GM12872 (cell line): Measurements from ENCODE around the gene USE1.

Source experiments
- TF ChIP-seq, protein P1 (sequence below): IDR thresholded peaks from 3 replicates; pipeline ENCODE4 v1.5.1; 2011; ENCODE audit warnings: low read depth, mild to moderate bottlenecking, low read length, moderate library complexity; ENCODE audit not compliant: insufficient read depth

The USE1 gene

DNA sequence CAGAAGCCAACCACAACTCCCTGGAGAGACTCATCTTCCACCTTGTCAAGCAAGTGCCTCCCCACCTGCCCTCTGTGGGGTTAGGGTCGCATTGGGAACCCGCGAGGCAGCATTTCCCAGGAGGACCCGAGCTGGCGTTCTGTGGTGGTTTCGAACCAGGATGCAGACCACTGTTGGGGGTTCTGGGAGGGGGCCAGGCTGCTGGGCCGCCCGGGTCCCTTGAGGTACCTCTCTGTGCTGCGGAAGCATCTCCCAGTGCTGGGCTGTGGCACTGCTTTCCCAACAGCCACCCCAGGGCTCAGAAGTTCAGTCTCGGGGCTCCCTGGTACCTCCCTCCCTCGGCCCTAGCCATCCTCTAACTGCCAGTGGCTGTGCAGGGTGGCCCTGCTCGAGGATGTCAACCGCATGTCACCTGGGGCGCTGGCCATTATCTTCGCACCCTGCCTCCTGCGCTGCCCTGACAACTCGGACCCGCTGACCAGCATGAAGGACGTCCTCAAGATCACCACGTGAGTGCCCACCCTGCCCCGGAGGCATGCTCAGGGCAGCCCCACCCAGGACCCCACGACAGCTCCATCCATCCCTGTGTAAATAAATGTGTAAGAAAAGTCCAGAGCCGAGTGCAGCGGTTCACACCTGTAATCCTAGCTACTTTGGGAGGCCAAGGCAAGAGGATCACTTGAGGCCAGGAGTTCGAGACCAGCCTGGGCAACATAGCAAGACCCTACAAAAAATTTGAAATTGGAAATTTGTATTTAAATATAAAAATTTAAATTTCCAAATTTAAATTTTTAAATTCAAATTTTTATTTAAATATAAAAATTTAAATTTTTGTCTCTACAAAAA, 8.2 kb upstream of the USE1 start:
- TF ChIP-seq, protein P1, sequence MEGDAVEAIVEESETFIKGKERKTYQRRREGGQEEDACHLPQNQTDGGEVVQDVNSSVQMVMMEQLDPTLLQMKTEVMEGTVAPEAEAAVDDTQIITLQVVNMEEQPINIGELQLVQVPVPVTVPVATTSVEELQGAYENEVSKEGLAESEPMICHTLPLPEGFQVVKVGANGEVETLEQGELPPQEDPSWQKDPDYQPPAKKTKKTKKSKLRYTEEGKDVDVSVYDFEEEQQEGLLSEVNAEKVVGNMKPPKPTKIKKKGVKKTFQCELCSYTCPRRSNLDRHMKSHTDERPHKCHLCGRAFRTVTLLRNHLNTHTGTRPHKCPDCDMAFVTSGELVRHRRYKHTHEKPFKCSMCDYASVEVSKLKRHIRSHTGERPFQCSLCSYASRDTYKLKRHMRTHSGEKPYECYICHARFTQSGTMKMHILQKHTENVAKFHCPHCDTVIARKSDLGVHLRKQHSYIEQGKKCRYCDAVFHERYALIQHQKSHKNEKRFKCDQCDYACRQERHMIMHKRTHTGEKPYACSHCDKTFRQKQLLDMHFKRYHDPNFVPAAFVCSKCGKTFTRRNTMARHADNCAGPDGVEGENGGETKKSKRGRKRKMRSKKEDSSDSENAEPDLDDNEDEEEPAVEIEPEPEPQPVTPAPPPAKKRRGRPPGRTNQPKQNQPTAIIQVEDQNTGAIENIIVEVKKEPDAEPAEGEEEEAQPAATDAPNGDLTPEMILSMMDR: no peak

- TF ChIP-seq, protein P1: no peak
Observed at GRCh38 chr19:17209126-17210036, 5.8 kb upstream of the USE1 start.

- TF ChIP-seq, protein P1: no peak
Observed at GRCh38 chr19:17210296-17210695, 4.9 kb upstream of the USE1 start.

DNA sequence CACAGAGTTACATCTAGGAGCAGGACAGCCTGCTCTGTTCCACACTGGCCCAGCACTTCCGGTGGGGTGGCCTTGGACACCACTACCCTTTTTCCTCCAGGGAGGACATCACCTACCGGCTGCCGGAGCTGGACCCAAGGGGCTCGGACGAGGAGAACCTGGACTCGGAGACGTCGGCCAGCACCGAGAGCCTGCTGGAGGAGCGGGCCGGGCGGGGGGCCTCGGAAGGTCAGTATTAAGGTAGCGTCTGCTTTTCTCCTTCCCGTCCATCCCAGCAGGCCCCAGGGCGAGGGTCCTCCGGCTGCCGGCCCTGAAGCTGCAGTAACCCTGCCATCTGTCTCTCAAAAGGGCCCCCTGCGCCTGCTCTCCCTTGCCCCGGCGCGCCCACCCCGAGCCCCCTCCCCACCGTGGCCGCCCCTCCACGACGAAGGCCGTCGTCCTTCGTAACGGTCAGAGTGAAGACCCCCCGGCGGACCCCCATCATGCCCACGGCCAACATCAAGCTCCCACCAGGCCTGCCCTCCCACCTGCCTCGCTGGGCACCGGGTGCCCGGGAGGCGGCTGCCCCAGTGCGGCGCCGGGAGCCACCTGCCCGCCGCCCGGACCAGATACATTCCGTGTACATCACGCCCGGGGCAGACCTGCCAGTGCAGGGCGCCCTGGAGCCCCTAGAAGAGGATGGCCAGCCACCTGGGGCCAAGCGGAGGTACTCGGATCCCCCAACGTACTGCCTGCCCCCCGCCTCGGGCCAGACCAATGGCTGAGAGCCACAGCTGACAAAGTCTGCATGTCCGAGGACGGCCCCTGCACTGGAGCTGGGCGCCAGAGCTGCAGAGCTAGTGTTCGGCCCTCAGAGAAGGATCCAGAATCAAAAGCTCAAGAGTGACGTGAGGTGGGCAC, 3.4 kb upstream of the USE1 start:
- TF ChIP-seq, protein P1: no peak

DNA sequence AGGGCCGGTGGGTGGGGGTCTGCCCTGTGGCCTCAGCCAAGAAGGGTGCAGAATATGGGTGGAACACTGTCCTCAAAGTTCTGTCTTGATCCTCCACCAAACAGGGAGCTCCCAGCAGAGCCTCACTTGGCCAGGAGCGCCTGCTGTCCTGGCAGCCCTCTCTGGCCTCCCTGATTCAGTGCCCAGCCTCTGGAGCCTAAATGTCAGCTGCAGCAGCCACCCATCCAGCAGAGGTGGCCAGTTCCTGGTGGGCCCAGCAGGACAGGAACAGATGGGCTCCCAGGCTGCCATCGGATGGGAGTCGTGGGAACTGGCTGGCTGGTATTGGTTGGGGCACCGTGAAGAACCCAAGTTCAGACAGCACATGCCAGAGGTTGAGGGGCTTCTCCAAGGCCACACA, 1.8 kb upstream of the USE1 start:
- TF ChIP-seq, protein P1: no peak

DNA sequence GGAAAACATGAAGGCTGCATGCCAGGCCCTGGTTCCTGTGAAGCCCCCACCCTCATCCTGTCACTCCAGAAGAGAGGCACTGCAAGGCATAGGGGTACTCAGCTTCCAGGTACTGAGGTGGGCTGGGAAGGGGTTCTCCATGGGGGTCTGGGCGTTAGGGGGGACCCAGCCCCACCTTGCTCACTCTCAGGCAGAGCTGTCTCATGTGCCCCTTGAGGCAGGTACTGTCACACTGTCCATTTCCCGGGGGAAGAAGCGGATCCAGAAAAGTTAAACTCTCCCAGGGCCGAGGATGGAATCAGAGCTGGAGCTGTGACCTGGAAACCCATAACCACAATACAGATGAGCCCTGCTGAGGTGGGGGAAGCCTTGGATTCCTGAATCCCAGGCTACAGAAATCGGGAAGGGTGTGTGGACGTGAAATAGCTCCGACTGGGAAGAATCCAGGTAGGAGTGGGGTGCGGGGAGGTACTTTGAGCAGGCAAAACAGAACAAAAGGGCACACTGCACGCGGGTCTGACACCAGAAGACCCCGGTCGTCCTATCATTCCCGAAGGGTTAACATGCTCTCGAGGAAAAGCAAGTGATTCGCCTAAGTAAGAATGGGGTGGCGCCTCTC, 540 bp upstream of the USE1 start:
- TF ChIP-seq, protein P1: no peak
